OCI-LY1 (cell line): ENCODE data around the gene PRUNE1.

Source experiments
- EZH2 ChIP-seq: fragments of 200-600 bp; sonication (generic), shearing (Covaris generic); IDR thresholded peaks from 2 replicates; pipeline ENCODE4 v1.8.0; 2017; ENCODE audit warnings: borderline replicate concordance, mixed run types, mild to moderate bottlenecking, antibody characterized with exemption, low read length, moderate library complexity, mixed read lengths
- TF ChIP-seq, protein P1 (sequence below): fragments of 200-600 bp; sonication (generic), shearing (Covaris generic); IDR thresholded peaks from 2 replicates; pipeline ENCODE4 v1.5.1; 2017; ENCODE audit warnings: mild to moderate bottlenecking, antibody characterized with exemption, low read length, moderate library complexity, mixed read lengths

DNA sequence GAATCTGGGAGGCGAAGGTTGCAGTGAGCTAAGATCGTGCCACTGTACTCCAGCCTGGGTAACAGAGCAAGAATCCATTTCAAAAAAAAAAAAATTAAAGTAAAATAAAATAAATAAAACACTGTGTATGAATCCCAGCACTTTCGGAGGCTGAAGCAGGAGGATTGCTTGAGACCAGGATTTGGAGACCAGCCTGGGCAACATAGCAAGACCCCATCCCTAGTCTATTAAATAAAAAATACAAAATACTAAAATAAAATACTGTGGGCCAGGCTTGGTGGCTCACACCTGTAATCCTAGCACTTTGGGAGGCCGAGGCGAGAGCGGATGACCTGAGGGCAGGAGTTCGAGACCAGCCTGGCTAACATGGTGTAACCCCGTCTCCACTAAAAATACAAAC, 23.9 kb downstream of the PRUNE1 start:
- TF ChIP-seq, protein P1, sequence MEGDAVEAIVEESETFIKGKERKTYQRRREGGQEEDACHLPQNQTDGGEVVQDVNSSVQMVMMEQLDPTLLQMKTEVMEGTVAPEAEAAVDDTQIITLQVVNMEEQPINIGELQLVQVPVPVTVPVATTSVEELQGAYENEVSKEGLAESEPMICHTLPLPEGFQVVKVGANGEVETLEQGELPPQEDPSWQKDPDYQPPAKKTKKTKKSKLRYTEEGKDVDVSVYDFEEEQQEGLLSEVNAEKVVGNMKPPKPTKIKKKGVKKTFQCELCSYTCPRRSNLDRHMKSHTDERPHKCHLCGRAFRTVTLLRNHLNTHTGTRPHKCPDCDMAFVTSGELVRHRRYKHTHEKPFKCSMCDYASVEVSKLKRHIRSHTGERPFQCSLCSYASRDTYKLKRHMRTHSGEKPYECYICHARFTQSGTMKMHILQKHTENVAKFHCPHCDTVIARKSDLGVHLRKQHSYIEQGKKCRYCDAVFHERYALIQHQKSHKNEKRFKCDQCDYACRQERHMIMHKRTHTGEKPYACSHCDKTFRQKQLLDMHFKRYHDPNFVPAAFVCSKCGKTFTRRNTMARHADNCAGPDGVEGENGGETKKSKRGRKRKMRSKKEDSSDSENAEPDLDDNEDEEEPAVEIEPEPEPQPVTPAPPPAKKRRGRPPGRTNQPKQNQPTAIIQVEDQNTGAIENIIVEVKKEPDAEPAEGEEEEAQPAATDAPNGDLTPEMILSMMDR, result no peak
- no peak for TF ChIP-seq EZH2
